Tibial nerve (tissue), 4 donors: ENCODE data around the gene RFFL.

Experiments used
- EP300 ChIP-seq, 2 donors: sonication (generic); formaldehyde crosslinking; IDR thresholded peaks; one replicate each; pipeline ENCODE4 v1.6.1; 2017; ENCODE audit warnings: antibody characterized with exemption in 2 of 2, mild to moderate bottlenecking in 1 of 2
- POLR2A ChIP-seq, 2 donors: fragments of 450-650 bp; IDR thresholded peaks; one replicate each; pipeline ENCODE4 v1.6.1; 2017; ENCODE audit warnings: antibody characterized with exemption in 2 of 2, mild to moderate bottlenecking in 2 of 2, moderate library complexity in 2 of 2
- TF ChIP-seq, protein P1 (sequence below), 5 experiments: fragments of 200-600 bp in 3 of 5; fragments of 450-650 bp in 2 of 5; sonication (generic) in 3 of 5; IDR thresholded peaks; one replicate each; pipeline ENCODE4 v1.5.1; 2016 to 2019; ENCODE audit warnings: antibody characterized with exemption in 5 of 5, mild to moderate bottlenecking in 3 of 5, moderate library complexity in 2 of 5

DNA sequence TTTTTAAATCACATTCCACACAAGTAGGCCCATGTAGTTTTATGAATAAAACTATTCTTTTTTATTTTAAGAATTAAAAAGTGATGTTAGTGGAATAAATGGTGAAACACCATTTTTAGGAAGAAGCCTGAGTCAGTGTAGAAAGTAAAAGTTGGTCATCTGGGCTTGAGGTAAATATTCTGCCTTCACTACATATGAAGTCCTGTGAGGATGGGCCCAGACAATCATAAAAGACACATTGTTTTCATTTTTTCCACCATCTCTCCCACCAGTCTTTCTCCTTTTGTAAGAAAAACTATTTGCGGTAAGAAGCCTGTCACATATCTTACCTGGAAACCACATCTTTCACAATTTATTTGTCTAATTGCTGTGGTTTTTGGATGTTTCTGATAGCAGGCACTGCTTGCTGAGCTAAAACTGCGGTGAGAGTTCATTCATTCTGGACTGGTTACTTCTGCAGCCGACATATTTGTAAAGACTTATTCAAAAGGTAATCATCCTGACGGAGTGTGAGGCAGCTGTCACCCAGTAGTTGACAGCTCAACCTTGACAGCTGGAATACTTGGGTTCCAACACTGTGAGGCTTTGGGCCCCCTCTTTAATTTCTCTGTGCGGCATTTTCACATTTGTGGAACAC is 10.6 kb upstream of the RFFL start:
- TF ChIP-seq, protein P1, sequence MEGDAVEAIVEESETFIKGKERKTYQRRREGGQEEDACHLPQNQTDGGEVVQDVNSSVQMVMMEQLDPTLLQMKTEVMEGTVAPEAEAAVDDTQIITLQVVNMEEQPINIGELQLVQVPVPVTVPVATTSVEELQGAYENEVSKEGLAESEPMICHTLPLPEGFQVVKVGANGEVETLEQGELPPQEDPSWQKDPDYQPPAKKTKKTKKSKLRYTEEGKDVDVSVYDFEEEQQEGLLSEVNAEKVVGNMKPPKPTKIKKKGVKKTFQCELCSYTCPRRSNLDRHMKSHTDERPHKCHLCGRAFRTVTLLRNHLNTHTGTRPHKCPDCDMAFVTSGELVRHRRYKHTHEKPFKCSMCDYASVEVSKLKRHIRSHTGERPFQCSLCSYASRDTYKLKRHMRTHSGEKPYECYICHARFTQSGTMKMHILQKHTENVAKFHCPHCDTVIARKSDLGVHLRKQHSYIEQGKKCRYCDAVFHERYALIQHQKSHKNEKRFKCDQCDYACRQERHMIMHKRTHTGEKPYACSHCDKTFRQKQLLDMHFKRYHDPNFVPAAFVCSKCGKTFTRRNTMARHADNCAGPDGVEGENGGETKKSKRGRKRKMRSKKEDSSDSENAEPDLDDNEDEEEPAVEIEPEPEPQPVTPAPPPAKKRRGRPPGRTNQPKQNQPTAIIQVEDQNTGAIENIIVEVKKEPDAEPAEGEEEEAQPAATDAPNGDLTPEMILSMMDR (IDR thresholded peaks at IDR 0.05) = no peak
- no peak for TF ChIP-seq EP300 (IDR thresholded peaks at IDR 0.05)
- no peak for TF ChIP-seq POLR2A (IDR thresholded peaks at IDR 0.05)
